Mesenchymal stem cell (in vitro differentiated cells and primary cell): Measurements from ENCODE around the gene BMPR1B.
"Not testable (repeated sequence)": the region's sequence is repeated elsewhere in the genome, so short reads cannot be mapped to it uniquely, and the experiment has no call there.

ENCODE experiments used
- DNase-seq: peaks from one replicate; pipeline ENCODE4 v3.0.0-alpha.2; 2013
- H2AFZ ChIP-seq: one replicate; pipeline ENCODE4 v1.6.1; 2013; ENCODE audit warnings: low read depth, mild to moderate bottlenecking, control low read depth, inconsistent platforms, low read length, moderate library complexity
- H2AK5ac ChIP-seq: 2 replicates; pipeline ENCODE4 v1.6.1; 2013; ENCODE audit warnings: low read length, moderate library complexity, mild to moderate bottlenecking, inconsistent platforms; ENCODE audit not compliant: severe bottlenecking
- H2BK120ac ChIP-seq: one replicate; pipeline ENCODE4 v1.6.1; 2013; ENCODE audit warnings: low read depth, mild to moderate bottlenecking, inconsistent platforms, low read length, moderate library complexity
- H2BK12ac ChIP-seq, 2 experiments: one replicate each; pipeline ENCODE4 v1.6.1; 2013; ENCODE audit warnings: inconsistent platforms in 2 of 2, low read length in 2 of 2, mild to moderate bottlenecking in 2 of 2, moderate library complexity in 2 of 2, control low read depth in 1 of 2
- H2BK15ac ChIP-seq: one replicate; pipeline ENCODE4 v1.6.1; 2013; ENCODE audit warnings: mild to moderate bottlenecking, low read depth, inconsistent platforms; ENCODE audit not compliant: poor library complexity, severe bottlenecking
- H2BK5ac ChIP-seq: 2 replicates; pipeline ENCODE4 v1.6.1; 2013; ENCODE audit warnings: low read depth, mild to moderate bottlenecking, low read length, control low read depth, inconsistent platforms; ENCODE audit not compliant: poor library complexity, severe bottlenecking
- H3K14ac ChIP-seq, 2 experiments: one replicate each; pipeline ENCODE4 v1.6.1; 2013; ENCODE audit warnings: inconsistent platforms in 2 of 2, low read length in 2 of 2, control low read depth in 1 of 2, mild to moderate bottlenecking in 1 of 2, moderate library complexity in 1 of 2
- H3K18ac ChIP-seq, 2 experiments: one replicate each; pipeline ENCODE4 v1.6.1; 2013; ENCODE audit warnings: inconsistent platforms in 2 of 2, low read length in 2 of 2, control low read depth in 1 of 2, low read depth in 1 of 2, mild to moderate bottlenecking in 1 of 2
- H3K23ac ChIP-seq, 2 experiments: one replicate each; pipeline ENCODE4 v1.6.1; 2013; ENCODE audit warnings: inconsistent platforms in 2 of 2, low read length in 2 of 2, mild to moderate bottlenecking in 2 of 2, moderate library complexity in 2 of 2, control low read depth in 1 of 2
- H3K27ac ChIP-seq: 2 replicates; pipeline ENCODE4 v1.5.1; 2013; ENCODE audit warnings: mild to moderate bottlenecking, moderate library complexity, low read length, control low read depth, inconsistent platforms; ENCODE audit not compliant: poor library complexity, severe bottlenecking
- H3K27me3 ChIP-seq, 2 experiments: 2 replicates each; pipeline versions ENCODE4 v1.6.1 to v1.7.0; 2013; ENCODE audit warnings: low read length in 2 of 2, mild to moderate bottlenecking in 2 of 2, moderate library complexity in 2 of 2, control low read depth in 1 of 2, inconsistent platforms in 1 of 2; ENCODE audit not compliant: control insufficient read depth in 1 of 2, insufficient read depth in 1 of 2
- H3K36me3 ChIP-seq, 2 experiments: 2 replicates each; pipeline versions ENCODE4 v1.6.1 to v1.7.0; 2013; ENCODE audit warnings: low read length in 2 of 2, control low read depth in 1 of 2, inconsistent platforms in 1 of 2, low read depth in 1 of 2, mild to moderate bottlenecking in 1 of 2; ENCODE audit not compliant: insufficient read depth in 2 of 2, control insufficient read depth in 1 of 2
- H3K4ac ChIP-seq, 2 experiments: one replicate each; pipeline ENCODE4 v1.6.1; 2013; ENCODE audit warnings: inconsistent platforms in 2 of 2, low read length in 2 of 2, mild to moderate bottlenecking in 2 of 2, moderate library complexity in 2 of 2, control low read depth in 1 of 2, low read depth in 1 of 2
- H3K4me1 ChIP-seq: 2 replicates; pipeline ENCODE4 v1.6.1; 2013; ENCODE audit warnings: low read depth, low read length, control low read depth; ENCODE audit not compliant: control insufficient read depth, insufficient read depth
- H3K4me2 ChIP-seq: 2 replicates; pipeline ENCODE4 v1.6.1; 2013; ENCODE audit warnings: low read length, mild to moderate bottlenecking, inconsistent platforms; ENCODE audit not compliant: poor library complexity, severe bottlenecking
- H3K4me3 ChIP-seq, 2 experiments: 2 replicates each; pipeline versions ENCODE4 v1.5.1 to v1.7.0; 2013; ENCODE audit warnings: low read length in 2 of 2, mild to moderate bottlenecking in 2 of 2, control low read depth in 1 of 2, low read depth in 1 of 2; ENCODE audit not compliant: insufficient read depth in 1 of 2
- H3K79me1 ChIP-seq: replicated peaks from 2 replicates; pipeline ENCODE4 v1.6.1; 2013; ENCODE audit warnings: mild to moderate bottlenecking, control low read depth, low read length, inconsistent platforms; ENCODE audit not compliant: poor library complexity, severe bottlenecking
- H3K9ac ChIP-seq: 2 replicates; pipeline ENCODE4 v1.7.0; 2013; ENCODE audit warnings: mild to moderate bottlenecking, low read length, moderate library complexity
- H3K9me3 ChIP-seq: 2 replicates; pipeline ENCODE4 v1.7.0; 2013; ENCODE audit warnings: mild to moderate bottlenecking, low read length; ENCODE audit not compliant: control insufficient read depth
- H4K8ac ChIP-seq: one replicate; pipeline ENCODE4 v1.6.1; 2013; ENCODE audit warnings: inconsistent platforms, mild to moderate bottlenecking, low read length, moderate library complexity
- H4K91ac ChIP-seq: one replicate; pipeline ENCODE4 v1.6.1; 2013; ENCODE audit warnings: mild to moderate bottlenecking, low read length, inconsistent platforms
- WGBS: methylation state at CpG from one replicate; pipeline ENCODE4 v1.1.7; 2013; ENCODE audit warnings: mixed read lengths; 5-methylcytosine and 5-hydroxymethylcytosine counted together

Gene BMPR1B

GRCh38 chr4:95139424-95139823 lies 381.7 kb downstream of the BMPR1B start:
- not testable (repeated sequence) for H3K79me1 ChIP-seq, H3K27ac ChIP-seq, H4K8ac ChIP-seq, H2AK5ac ChIP-seq, H3K4me3 ChIP-seq, H3K4me1 ChIP-seq, H3K14ac ChIP-seq, H3K18ac ChIP-seq, H2AFZ ChIP-seq, H3K23ac ChIP-seq, H2BK120ac ChIP-seq, H2BK15ac ChIP-seq, H4K91ac ChIP-seq, DNase-seq, H3K4ac ChIP-seq, H2BK5ac ChIP-seq, H3K4me2 ChIP-seq, H3K9me3 ChIP-seq, H3K9ac ChIP-seq, H3K27me3 ChIP-seq, H2BK12ac ChIP-seq
- WGBS: 87% methylated on average over 14 of the region's 14 CpGs
- peaks cover 0 to 18% of the 10 kb centered on the region in 2 experiments for H3K36me3 ChIP-seq

DNA sequence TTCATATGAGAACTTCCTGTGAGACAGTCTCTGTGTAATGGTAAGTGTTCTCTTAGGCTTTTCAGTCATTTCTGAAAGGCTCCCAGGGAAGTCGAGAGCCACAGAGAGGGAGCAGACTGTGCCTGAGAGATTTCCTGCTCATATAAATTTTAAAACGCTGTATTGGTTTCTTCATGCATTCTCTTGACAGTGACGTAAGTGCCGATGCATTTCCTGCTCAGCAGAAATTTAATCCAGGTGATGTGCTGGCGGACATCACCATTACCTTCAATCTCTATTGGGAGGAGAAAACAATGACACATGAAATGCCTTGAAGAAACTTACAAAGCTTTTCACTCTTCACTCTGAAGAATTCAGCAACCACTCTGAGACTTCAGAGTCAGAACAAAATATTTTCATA lies 383.6 kb downstream of the BMPR1B start:
- no peaks in the 10 kb centered on the region for H3K9me3 ChIP-seq
- no peak overlapping the region for H3K18ac ChIP-seq
- no peak overlapping the region for H2AFZ ChIP-seq
- peaks cover 1% of the 10 kb centered on the region for H3K4me1 ChIP-seq
- WGBS: 88% methylated on average over 5 of the region's 5 CpGs
- no peak overlapping the region for H2BK120ac ChIP-seq
- H2BK12ac ChIP-seq: no peak overlapping the region
- no peak overlapping the region for H3K4ac ChIP-seq
- H2BK5ac ChIP-seq: no peak overlapping the region
- no peak for DNase-seq
- H3K79me1 ChIP-seq: no peaks in the 10 kb centered on the region
- no peak overlapping the region for H4K8ac ChIP-seq
- H3K27ac ChIP-seq: no peak overlapping the region
- H3K4me3 ChIP-seq: no peak overlapping the region
- no peak overlapping the region for H3K9ac ChIP-seq
- peaks cover 0 to 18% of the 10 kb centered on the region in 2 experiments for H3K36me3 ChIP-seq
- H3K14ac ChIP-seq: no peak overlapping the region
- no peak overlapping the region for H2BK15ac ChIP-seq
- no peaks in the 10 kb centered on the region for H3K27me3 ChIP-seq
- no peak overlapping the region for H2AK5ac ChIP-seq
- no peak overlapping the region for H4K91ac ChIP-seq
- H3K23ac ChIP-seq: no peak overlapping the region
- no peak overlapping the region for H3K4me2 ChIP-seq

DNA sequence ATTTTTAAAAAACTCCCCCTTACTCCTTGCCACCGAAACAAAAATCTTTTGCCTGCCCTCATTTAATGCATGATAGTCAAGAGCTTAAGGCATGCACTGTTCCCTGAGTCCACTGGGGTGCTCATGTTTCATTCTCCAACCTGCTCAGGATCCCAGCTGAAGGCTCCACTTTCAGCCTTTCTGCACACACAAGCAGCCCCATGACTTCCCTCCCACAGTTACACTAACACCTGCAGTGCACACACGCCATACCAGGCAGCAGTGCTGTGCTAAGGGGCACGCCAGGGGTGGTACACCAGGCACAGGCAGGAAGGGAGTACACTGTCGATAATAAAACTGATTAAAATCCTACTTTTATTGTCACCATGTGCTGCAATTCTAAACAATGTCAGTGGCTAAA lies 385.2 kb downstream of the BMPR1B start:
- H2BK12ac ChIP-seq: no peak overlapping the region
- no peak overlapping the region for H2BK5ac ChIP-seq
- no peak overlapping the region for H3K4me3 ChIP-seq
- H2BK120ac ChIP-seq: no peak overlapping the region
- no peak overlapping the region for H3K23ac ChIP-seq
- no peak overlapping the region for H3K14ac ChIP-seq
- H3K27ac ChIP-seq: no peak overlapping the region
- peaks cover 0 to 18% of the 10 kb centered on the region in 2 experiments for H3K36me3 ChIP-seq
- no peak overlapping the region for H4K8ac ChIP-seq
- no peaks in the 10 kb centered on the region for H3K27me3 ChIP-seq
- DNase-seq: no peak
- H2BK15ac ChIP-seq: no peak overlapping the region
- no peak overlapping the region for H4K91ac ChIP-seq
- WGBS: 96% methylated on average over 4 of the region's 4 CpGs
- no peak overlapping the region for H3K4me2 ChIP-seq
- H3K18ac ChIP-seq: no peak overlapping the region
- H2AK5ac ChIP-seq: no peak overlapping the region
- H2AFZ ChIP-seq: no peak overlapping the region
- no peak overlapping the region for H3K9ac ChIP-seq
- H3K4me1 ChIP-seq: peaks cover 1% of the 10 kb centered on the region
- no peak overlapping the region for H3K4ac ChIP-seq
- no peaks in the 10 kb centered on the region for H3K9me3 ChIP-seq
- no peaks in the 10 kb centered on the region for H3K79me1 ChIP-seq

DNA sequence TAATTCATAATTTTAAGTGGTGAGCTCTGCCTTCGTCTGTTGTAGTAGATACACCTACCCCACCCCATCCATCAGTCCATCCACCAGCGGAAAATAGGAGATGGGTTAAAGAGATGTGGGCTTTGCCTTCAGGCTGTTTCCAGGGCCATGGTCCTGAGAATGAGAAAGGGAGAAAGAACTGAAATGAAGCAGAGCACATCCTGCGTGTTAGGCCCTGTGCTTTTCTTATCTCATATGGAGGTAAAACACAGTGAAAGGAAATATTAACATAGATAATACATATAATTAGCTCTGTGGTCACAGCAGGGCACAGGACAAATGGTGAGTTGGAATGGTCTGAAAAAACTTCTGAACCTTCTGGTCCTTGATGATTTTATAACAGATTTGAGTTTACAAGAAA lies 393.5 kb downstream of the BMPR1B start:
- Histone ChIP-seq H2BK5ac (no peak overlapping the region), H3K36me3 (peaks cover 0 to 36% of the 10 kb centered on the region in 2 experiments), H2BK12ac (no peak overlapping the region), H2BK15ac (no peak overlapping the region), H3K27ac (no peak overlapping the region), H3K79me1 (no peaks in the 10 kb centered on the region), H3K4me3 (no peak overlapping the region), H3K4me1 (no peaks in the 10 kb centered on the region), H3K9ac (no peak overlapping the region), H3K23ac (no peak overlapping the region), H4K91ac (no peak overlapping the region), H3K27me3 (no peaks in the 10 kb centered on the region), H3K4ac (no peak overlapping the region), H3K18ac (no peak overlapping the region), H3K14ac (no peak overlapping the region), H2AK5ac (no peak overlapping the region), H3K4me2 (no peak overlapping the region), H3K9me3 (no peaks in the 10 kb centered on the region), H4K8ac (no peak overlapping the region), H2BK120ac (no peak overlapping the region), H2AFZ (no peak overlapping the region)
- WGBS: 100% methylated on average over 1 of the region's 3 CpGs
- DNase-seq: no peak
